Heart left ventricle (tissue), 16 donors: ENCODE results near the gene HCST. TPM values are rescaled to one million over a fixed set of nuclear protein-coding genes. Genes with fewer than 3 reads are reported as not detected.

Experiments
- ATAC-seq, 4 donors: fragments of 200-7000 bp; cut with Tn5 transposase; one replicate each; pipeline ENCODE4 v1.9.1; 2020 to 2022; ENCODE audit warnings: moderate library complexity in 4 of 4, mild to moderate bottlenecking in 3 of 4, moderate number of reproducible peaks in 1 of 4
- DNase-seq, 5 donors: peaks; one replicate each; pipeline ENCODE4 v3.0.0-alpha.2; 2020
- H3K27ac ChIP-seq, 12 donors: fragments of 200-600 bp; sonication (generic) in 4 of 12; one replicate each; pipeline versions ENCODE4 v1.5.0 to v1.8.0; 2016 to 2022; ENCODE audit warnings: mild to moderate bottlenecking in 2 of 12
- H3K27me3 ChIP-seq, 9 donors: fragments of 200-600 bp; sonication (generic) in 2 of 9; one replicate each; pipeline versions ENCODE4 v1.5.1 to v1.8.0; 2016 to 2022; ENCODE audit warnings: mild to moderate bottlenecking in 3 of 9
- H3K36me3 ChIP-seq, 9 donors: fragments of 200-600 bp; sonication (generic) in 2 of 9; one replicate each; pipeline versions ENCODE4 v1.5.0 to v1.8.0; 2018 to 2022; ENCODE audit warnings: mild to moderate bottlenecking in 2 of 9
- H3K4me1 ChIP-seq, 12 donors: fragments of 200-600 bp; sonication (generic) in 4 of 12; one replicate each; pipeline versions ENCODE4 v1.5.0 to v1.8.0; 2016 to 2022; ENCODE audit warnings: mild to moderate bottlenecking in 3 of 12
- H3K4me3 ChIP-seq, 12 donors: fragments of 200-600 bp; sonication (generic) in 4 of 12; one replicate each; pipeline versions ENCODE4 v1.5.0 to v1.8.0; 2017 to 2022; ENCODE audit warnings: mild to moderate bottlenecking in 9 of 12, moderate library complexity in 4 of 12
- H3K9me3 ChIP-seq, 12 donors: fragments of 200-600 bp; sonication (generic) in 4 of 12; one replicate each; pipeline versions ENCODE4 v1.5.0 to v1.8.0; 2016 to 2022; ENCODE audit warnings: mild to moderate bottlenecking in 1 of 12
- CTCF ChIP-seq, 12 donors: fragments of 200-600 bp; sonication (generic) in 4 of 12; IDR thresholded peaks; one replicate each; pipeline versions ENCODE4 v1.5.0 to v1.8.0; 2018 to 2022; ENCODE audit warnings: antibody characterized with exemption in 12 of 12, mild to moderate bottlenecking in 5 of 12
- POLR2A ChIP-seq, 2 donors: fragments of 450-650 bp; IDR thresholded peaks; one replicate each; pipeline ENCODE4 v1.6.1; 2017; ENCODE audit warnings: antibody characterized with exemption in 2 of 2, mild to moderate bottlenecking in 2 of 2, moderate library complexity in 2 of 2
- WGBS, 4 donors: extraction: QIAGEN DNeasy Blood & Tissue Kit in 2 of 4; methylation state at CpG; one replicate each; pipeline versions ENCODE4 v1.1.5 to v1.1.7; 2013 to 2018; 5-methylcytosine and 5-hydroxymethylcytosine counted together
- intact Hi-C, 10 donors: fragments of 100-400 bp; cut with DNase I; formaldehyde crosslinking; loops; one replicate each; pipeline versions ENCODE4 v1.11.1 to v1.14.2; 2022
- long read RNA-seq, 3 donors: library from polyadenylated mRNA; unstranded; transcript quantifications; one replicate each; pipeline ENCODE4 v2.0.0, GENCODE V29; 2020 to 2021
- polyA plus RNA-seq, 2 donors: library from polyadenylated mRNA; stranded (reverse); fragments of 200-250 nt; gene quantifications; one replicate each; pipeline ENCODE4 v1.2.3, GENCODE V29; 2013
- total RNA-seq, 9 donors: library from RNA; depleted of rRNA in 2 of 9; stranded (reverse); fragments of >200 nt in 2 of 9; fragmentation: NEBNext Ultra II Directional in 3 of 9; extraction: Animal tissue kit (Norgen Biotek cat#: 25700) in 3 of 9; gene quantifications; one replicate each; pipeline versions ENCODE4 v1.1.0 to v1.2.4, GENCODE V29; 2016 to 2023
- donor health status: ischemic (EF 13 %, LVEDD 7.1; RV severe dilation, severe dysfunction).
- donor health status: healthy with polysubstance abuse.
- donor health status: DM: no; HTN: yes; CAD: no.
- donor health status: DM: no; HTN: no; CAD: no.
- donor health status: ischemic (EF 25% LVEDD 6.9; RV normal size, moderate dysfunction).
- donor health status: ischemic (EF 25% LVEDD 5.7; RV mildly dilated, moderate dysfunction).
- donor health status: healthy.
- donor health status: DM: yes; HTN: yes; CAD: no.
- donor health status: ischemic (EF 35%, LVEDD 5.7; RV mildly dilated, moderate dysfunction).
- donor health status: nonischemic (EF 11% LVEDD 7.7; RV severe dilation, severe dysfunction).
- donor health status: DM: yes; HTN: yes; CAD: no.
- donor health status: PGD.
- donor health status: ischemic (EF 29% LVEDD 5.4; RV normal size, mild dysfunction).
- donor health status: nonischemic (EF 23%, LVEDD 6.1; RV moderate dilation, normal function).

Gene HCST
- 10 to 100 TPM in 2 of 9 donors, 1 to 10 TPM in 6, not detected in 1; 2.3 to 31.7 (median 4.7) TPM for total RNA-seq
- polyA plus RNA-seq: 10 to 100 TPM in 1 of 2 donors, 1 to 10 TPM in 1; 3.2 to 10.1 TPM
- long read RNA-seq, donor 1, partial matches to known transcripts: 0 of 1 reads
- long read RNA-seq, donor 1, other reads (novel, unspliced or antisense): 0 of 1 reads
- long read RNA-seq, donor 2: 0 reads
- long read RNA-seq, donor 3: 0 reads

GRCh38 chr19:35901854-35902661, at the start of gene HCST:
Gene HCST (plus strand): TSS chr19:35902529. CDS start chr19:35902594, 65 bp downstream.
- H3K4me3 ChIP-seq: peak within 1 kb of the TSS in 9 of 12 donors; percentile 2 to 76 (median 26)
- peak in 1 of 4 donors; percentile 10 for ATAC-seq
- peaks cover 0 to 76% (median 10%) of the 10 kb centered on the region in 12 donors for H3K4me1 ChIP-seq
- TF ChIP-seq POLR2A (IDR thresholded peaks at IDR 0.05) (no peak), CTCF (IDR thresholded peaks at IDR 0.05) (no peak)
- peak in 1 of 5 donors; percentile 39 for DNase-seq
- H3K27me3 ChIP-seq: no peaks in the 10 kb centered on the region
- no peaks in the 10 kb centered on the region for H3K9me3 ChIP-seq
- 33 to 37% (median 35%) methylated on average over 6 of the region's 6 CpGs for WGBS, 4 donors
- H3K27ac ChIP-seq: peak within 1 kb of the TSS in 10 of 12 donors; percentile 15 to 89 (median 80)
- intact Hi-C loops: loop anchor here in 3 of 10 donors (2.0 kb wide), 2 partner anchors 27 to 29 kb away; no protein-coding TSS in a partner anchor
- H3K36me3 ChIP-seq: peaks cover 0 to 17% (median 2%) of the 10 kb centered on the region in 9 donors

- DNase-seq (no peak), ATAC-seq (no peak)
- Histone ChIP-seq H3K4me3 (no peak overlapping the region), H3K36me3 (no peaks in the 10 kb centered on the region), H3K27ac (no peak overlapping the region), H3K9me3 (no peaks in the 10 kb centered on the region), H3K4me1 (peaks cover 0 to 17% (median 11%) of the 10 kb centered on the region in 12 donors), H3K27me3 (peaks cover 22 to 95% (median 66%) of the 10 kb centered on the region in 9 donors)
- intact Hi-C loops: no loop called here
- TF ChIP-seq CTCF (IDR thresholded peaks at IDR 0.05) (no peak), POLR2A (IDR thresholded peaks at IDR 0.05) (no peak)
- WGBS, 4 donors: 48 to 72% (median 66%) methylated on average over 8 of the region's 8 CpGs
Measured at GRCh38 chr19:35853038-35853756, 49.1 kb upstream of the HCST start.

- Histone ChIP-seq H3K27ac (no peak within 1 kb of the TSS), H3K27me3 (peaks cover 26 to 95% (median 63%) of the 10 kb centered on the region in 9 donors), H3K9me3 (no peaks in the 10 kb centered on the region), H3K4me1 (peaks cover 0 to 22% (median 11%) of the 10 kb centered on the region in 12 donors), H3K36me3 (no peaks in the 10 kb centered on the region), H3K4me3 (peak within 1 kb of the TSS; percentile 21 to 63 (median 48))
- no peak for TF ChIP-seq CTCF (IDR thresholded peaks at IDR 0.05)
- no peak for TF ChIP-seq POLR2A (IDR thresholded peaks at IDR 0.05)
- WGBS, 4 donors: 0 to 1% (median 1%) methylated on average over 32 to 42 of the region's 42 CpGs
- DNase-seq: no peak
- peak in 2 of 4 donors; percentile 35 to 51 for ATAC-seq
- intact Hi-C loops: no loop called here
Measured at GRCh38 chr19:35856546-35857149, 45.7 kb upstream of the HCST start, which contains the start of gene KIRREL2. Gene KIRREL2 (plus strand): TSS chr19:35856911. CDS start chr19:35857120, 209 bp downstream.
